ENCODE results near the gene ETNK2. TPM values are rescaled to one million over a fixed set of nuclear protein-coding genes. Genes with fewer than 3 reads are reported as not detected.

ETNK2 gene
- total and polyA plus RNA-seq, 2 of the 8 experiments (the other 6 are each of a cell fraction or from before 2014, with no cell fraction given) = 20.1 to 26.7 TPM

- TF ChIP-seq CHD7 (IDR thresholded peaks at IDR 0.05; ENCODE audit: insufficient replicate concordance, low read length) (no peak), KDM5A (IDR thresholded peaks at IDR 0.05; ENCODE audit: low read length) (no peak), E2F6 (IDR thresholded peaks at IDR 0.05) (no peak), USF2 (IDR thresholded peaks at IDR 0.05; ENCODE audit: low read length) (no peak), CREB1 (IDR thresholded peaks at IDR 0.05) (no peak), HDAC6 (IDR thresholded peaks at IDR 0.05; ENCODE audit: low read depth, low read length) (no peak), RAD21 (IDR thresholded peaks at IDR 0.05 in 1 of 2, conservative IDR thresholded peaks at IDR 0.05 in 1 of 2; ENCODE audit: low read depth in 2 of 2, low read length in 2 of 2) (no peak)
- TF ChIP-seq, protein P1, sequence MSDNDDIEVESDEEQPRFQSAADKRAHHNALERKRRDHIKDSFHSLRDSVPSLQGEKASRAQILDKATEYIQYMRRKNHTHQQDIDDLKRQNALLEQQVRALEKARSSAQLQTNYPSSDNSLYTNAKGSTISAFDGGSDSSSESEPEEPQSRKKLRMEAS (IDR thresholded peaks at IDR 0.05) = no peak
Measured at GRCh38 chr1:204192589-204193352, 40.9 kb upstream of the ETNK2 start (continued).
